ENCODE results near the gene FUT1. TPM values are rescaled to one million over a fixed set of nuclear protein-coding genes. Genes with fewer than 3 reads are reported as not detected.

The FUT1 gene
- total and polyA plus RNA-seq, 2 of the 8 experiments (the other 6 are each of a cell fraction or from before 2014, with no cell fraction given): 7.4 to 12.9 TPM

GRCh38 chr19:48784527-48784926, 32.1 kb upstream of the FUT1 start:
- ChIA-PET POLR2A (ENCODE audit: partially characterized antibody) (interaction anchor here (0.7 to 2.2 kb wide), 5 partner anchors 10 to 177 kb away, joined by 3 to 7 read pairs (median 4); no protein-coding TSS in a partner anchor), CTCF (ENCODE audit: partially characterized antibody) (interaction anchor here (0.6 to 17.5 kb wide), 7 partner anchors 27 to 175 kb away, joined by 3 to 231 read pairs (median 4); no protein-coding TSS in a partner anchor)
- no peaks in the 10 kb centered on the region; a peak in 2 of 7 replicates for H3K4me1 ChIP-seq (replicated peaks in 1 of 4; ENCODE audit: control insufficient read depth in 3 of 4, insufficient read depth in 4 of 4, low read length in 3 of 4)
- no peak overlapping the region for H2BK20ac ChIP-seq (ENCODE audit: low read length)
- H3K9me3 ChIP-seq (ENCODE audit: insufficient read depth in 2 of 2, low read depth in 1 of 2, low read length in 1 of 2): no peaks in the 10 kb centered on the region
- no peaks in the 10 kb centered on the region for H3K79me2 ChIP-seq (ENCODE audit: control insufficient read depth in 1 of 2, insufficient read depth in 2 of 2, low read length in 2 of 2)
- H4K8ac ChIP-seq (ENCODE audit: extremely low read depth, insufficient read depth, low read length): no peak overlapping the region
- H3K18ac ChIP-seq (ENCODE audit: extremely low read depth, low read length): no peak overlapping the region
- H3K4me2 ChIP-seq (ENCODE audit: insufficient read depth in 1 of 2, low read depth in 2 of 2, low read length in 2 of 2): no peak overlapping the region
- peak overlapping the region; percentile 46; the same call in 1 of the 2 replicates for H2BK15ac ChIP-seq (ENCODE audit: low read length)
- FAIRE-seq: no peak
- H3K4ac ChIP-seq (replicated peaks; ENCODE audit: insufficient read length, low read depth, low read length): no peak overlapping the region
- no peak overlapping the region for H3K4me3 ChIP-seq (ENCODE audit: extremely low read depth in 1 of 4, insufficient read depth in 2 of 4, low read depth in 3 of 4, low read length in 4 of 4)
- H2BK120ac ChIP-seq (replicated peaks; ENCODE audit: low read depth, low read length): no peak overlapping the region
- H3K14ac ChIP-seq (ENCODE audit: insufficient read length): no peak overlapping the region
- no peaks in the 10 kb centered on the region for H3K36me3 ChIP-seq (ENCODE audit: control insufficient read depth in 2 of 4, insufficient read depth in 4 of 4, low read length in 3 of 4)
- no peak overlapping the region for H2BK5ac ChIP-seq (ENCODE audit: low read depth, low read length)
- no peak overlapping the region for H4K91ac ChIP-seq (replicated peaks; ENCODE audit: insufficient read length, low read length)
- WGBS, 2 experiments (ENCODE audit: extremely low coverage in 1 of 2, insufficient coverage in 1 of 2, insufficient read length in 1 of 2, insufficient replicate concordance in 2 of 2, low coverage in 1 of 2, low lambda C conversion rate in 2 of 2, missing lambda C conversion rate in 1 of 2): 76% methylated on average over 5 of the region's 5 CpGs; no CpG with 5 or more reads in 1 of the 2 experiments
- no peak for DNase-seq (ENCODE audit: low read depth in 1 of 2, low spot score in 2 of 2)
- no peaks in the 10 kb centered on the region for H4K20me1 ChIP-seq (replicated peaks in 1 of 2; ENCODE audit: control insufficient read depth in 1 of 2, insufficient read depth in 2 of 2, low read length in 2 of 2)
- H3K27me3 ChIP-seq (replicated peaks in 1 of 4; ENCODE audit: control insufficient read depth in 3 of 4, extremely low read depth in 1 of 4, insufficient read depth in 3 of 4, low read length in 3 of 4): peaks cover 0 to 3% (median 0%) of the 10 kb centered on the region in 4 experiments; a peak in 3 of 7 replicates
- no peaks in the 10 kb centered on the region for H3K23me2 ChIP-seq (ENCODE audit: low read depth, low read length)
- H3K23ac ChIP-seq (ENCODE audit: insufficient read length): no peak overlapping the region
- no peak for TF ChIP-seq CEBPB (IDR thresholded peaks at IDR 0.05; ENCODE audit: low read depth, low read length)
- TF ChIP-seq RAD21 (IDR thresholded peaks at IDR 0.05 in 1 of 2, conservative IDR thresholded peaks at IDR 0.05 in 1 of 2; ENCODE audit: low read depth in 2 of 2, low read length in 2 of 2): peak; percentile 12 to 31; a peak in 2 of 4 replicates
- TF ChIP-seq GABPA (IDR thresholded peaks at IDR 0.05; ENCODE audit: borderline replicate concordance, insufficient read depth, low read length): no peak
- no peak for TF ChIP-seq PHF8 (conservative IDR thresholded peaks at IDR 0.05; ENCODE audit: low read depth, low read length)
- TF ChIP-seq FOSL1 (IDR thresholded peaks at IDR 0.05; ENCODE audit: insufficient read depth, low read depth, low read length): no peak
- H3K9ac ChIP-seq (replicated peaks in 1 of 4; ENCODE audit: extremely low read depth in 1 of 4, low read depth in 3 of 4, low read length in 3 of 4): no peak overlapping the region
- H3K56ac ChIP-seq (replicated peaks; ENCODE audit: insufficient read length, low read depth, low read length): no peak overlapping the region
- no peaks in the 10 kb centered on the region for H3K79me1 ChIP-seq (ENCODE audit: low read depth, low read length)
- H2AFZ ChIP-seq (ENCODE audit: low read length): peak overlapping the region; percentile 12; the same call in 1 of the 2 replicates
- no peak overlapping the region for H2BK12ac ChIP-seq (ENCODE audit: low read depth, low read length)
- no peak overlapping the region for H2AK5ac ChIP-seq (ENCODE audit: low read depth, low read length)
- H3K27ac ChIP-seq (ENCODE audit: low read depth, low read length): no peak overlapping the region
- no peak overlapping the region for H4K5ac ChIP-seq (ENCODE audit: insufficient read length, low read depth, low read length)

All from H1 (cell line).